OCI-LY1 (cell line): ENCODE data around the gene LEFTY1.
A peak's percentile ranks its signal among the peaks of the same experiment; 100 is the strongest.

Experiments used
- H2AFZ ChIP-seq: fragments of 200-600 bp; sonication (generic), shearing (Covaris generic); 2 replicates; pipeline ENCODE4 v1.6.0; 2014; ENCODE audit warnings: antibody characterized with exemption, mild to moderate bottlenecking, low read length
- H3F3A ChIP-seq: fragments of 200-600 bp; sonication (generic), shearing (Covaris generic); 2 replicates; pipeline ENCODE4 v1.6.0; 2014; ENCODE audit warnings: mild to moderate bottlenecking, antibody characterized with exemption, low read length, moderate library complexity; ENCODE audit not compliant: insufficient read depth
- H3K27ac ChIP-seq: fragments of 200-600 bp; sonication (generic); 2 replicates; pipeline ENCODE4 v1.5.1; 2014; ENCODE audit warnings: low read length, mixed run types, mild to moderate bottlenecking, low read depth; ENCODE audit not compliant: poor library complexity, severe bottlenecking
- H3K27me3 ChIP-seq: fragments of 200-600 bp; sonication (generic); 2 replicates; pipeline ENCODE4 v1.6.0; 2014; ENCODE audit warnings: antibody characterized with exemption, mild to moderate bottlenecking, low read length, moderate library complexity; ENCODE audit not compliant: insufficient read depth
- H3K36me3 ChIP-seq: fragments of 200-600 bp; sonication (generic); 2 replicates; pipeline ENCODE4 v1.6.1; 2014; ENCODE audit warnings: mild to moderate bottlenecking, antibody characterized with exemption, low read length, moderate library complexity, mixed read lengths; ENCODE audit not compliant: insufficient read depth
- H3K4me1 ChIP-seq: fragments of 200-600 bp; sonication (generic); 2 replicates; pipeline ENCODE4 v1.5.1; 2014; ENCODE audit warnings: mild to moderate bottlenecking, low read length, moderate library complexity; ENCODE audit not compliant: insufficient read depth, severe bottlenecking
- H3K4me2 ChIP-seq: fragments of 200-600 bp; sonication (generic), shearing (Covaris generic); 2 replicates; pipeline ENCODE4 v1.6.1; 2014; ENCODE audit warnings: low read length
- H3K4me3 ChIP-seq: fragments of 200-600 bp; sonication (generic); 2 replicates; pipeline ENCODE4 v1.5.1; 2014; ENCODE audit warnings: low read length, low read depth, mild to moderate bottlenecking, mixed read lengths; ENCODE audit not compliant: poor library complexity, severe bottlenecking
- H3K79me2 ChIP-seq: fragments of 200-600 bp; shearing (Covaris generic); 2 replicates; pipeline ENCODE4 v1.6.1; 2016; ENCODE audit warnings: mixed run types, low read length, mixed read lengths; ENCODE audit not compliant: insufficient read depth
- H3K9ac ChIP-seq: fragments of 200-600 bp; sonication (generic), shearing (Covaris generic); 2 replicates; pipeline ENCODE4 v1.6.1; 2014; ENCODE audit warnings: mild to moderate bottlenecking, low read length, mixed read lengths
- H3K9me2 ChIP-seq: fragments of 200-600 bp; sonication (generic), shearing (Covaris generic); 2 replicates; pipeline ENCODE4 v1.6.1; 2014; ENCODE audit warnings: low read depth, mild to moderate bottlenecking, low read length, mixed read lengths
- H3K9me3 ChIP-seq: fragments of 200-600 bp; shearing (Covaris generic); 2 replicates; pipeline ENCODE4 v1.6.1; 2014; ENCODE audit warnings: low read length, mixed read lengths
- H4K20me1 ChIP-seq: fragments of 200-600 bp; sonication (generic), shearing (Covaris generic); 2 replicates; pipeline ENCODE4 v1.6.0; 2016; ENCODE audit warnings: mild to moderate bottlenecking, low read length; ENCODE audit not compliant: insufficient read depth
- EZH2 ChIP-seq: fragments of 200-600 bp; sonication (generic), shearing (Covaris generic); IDR thresholded peaks from 2 replicates; pipeline ENCODE4 v1.8.0; 2017; ENCODE audit warnings: borderline replicate concordance, mixed run types, mild to moderate bottlenecking, antibody characterized with exemption, low read length, moderate library complexity, mixed read lengths
- TF ChIP-seq, protein P1 (sequence below): fragments of 200-600 bp; sonication (generic), shearing (Covaris generic); IDR thresholded peaks from 2 replicates; pipeline ENCODE4 v1.5.1; 2017; ENCODE audit warnings: mild to moderate bottlenecking, antibody characterized with exemption, low read length, moderate library complexity, mixed read lengths

LEFTY1 gene

DNA sequence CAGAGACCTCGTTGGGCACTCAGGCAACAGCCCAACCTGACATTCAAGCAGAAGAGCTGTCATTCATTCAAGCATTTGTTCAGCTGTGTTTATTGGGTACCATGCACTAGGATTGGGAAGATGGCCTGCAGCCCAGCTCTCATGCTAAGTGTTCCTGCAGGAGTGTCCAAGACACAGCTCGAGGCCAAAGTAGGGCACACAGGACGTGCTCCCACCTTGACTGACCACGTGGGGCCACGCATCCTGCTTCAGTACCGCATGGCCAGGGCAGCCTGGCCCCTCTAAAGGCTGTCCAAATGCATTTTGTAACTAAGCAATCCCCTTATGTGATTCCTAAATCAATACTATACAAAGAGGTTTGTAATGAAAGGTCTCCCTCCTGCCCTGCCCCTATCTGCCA lies 25.4 kb upstream of the LEFTY1 start:
- no peak overlapping the region for H3K9ac ChIP-seq
- H3K36me3 ChIP-seq, result peaks cover 26% of the 10 kb centered on the region
- no peaks in the 10 kb centered on the region for H4K20me1 ChIP-seq
- no peak overlapping the region for H3K27ac ChIP-seq
- H3K79me2 ChIP-seq, result no peaks in the 10 kb centered on the region
- peaks cover 26% of the 10 kb centered on the region for H3K4me1 ChIP-seq
- H3K9me2 ChIP-seq, result no peaks in the 10 kb centered on the region
- H3F3A ChIP-seq, result no peaks in the 10 kb centered on the region
- no peak overlapping the region for H2AFZ ChIP-seq
- H3K9me3 ChIP-seq, result no peaks in the 10 kb centered on the region
- H3K4me2 ChIP-seq, result no peak overlapping the region
- H3K27me3 ChIP-seq, result no peaks in the 10 kb centered on the region
- TF ChIP-seq, protein P1, sequence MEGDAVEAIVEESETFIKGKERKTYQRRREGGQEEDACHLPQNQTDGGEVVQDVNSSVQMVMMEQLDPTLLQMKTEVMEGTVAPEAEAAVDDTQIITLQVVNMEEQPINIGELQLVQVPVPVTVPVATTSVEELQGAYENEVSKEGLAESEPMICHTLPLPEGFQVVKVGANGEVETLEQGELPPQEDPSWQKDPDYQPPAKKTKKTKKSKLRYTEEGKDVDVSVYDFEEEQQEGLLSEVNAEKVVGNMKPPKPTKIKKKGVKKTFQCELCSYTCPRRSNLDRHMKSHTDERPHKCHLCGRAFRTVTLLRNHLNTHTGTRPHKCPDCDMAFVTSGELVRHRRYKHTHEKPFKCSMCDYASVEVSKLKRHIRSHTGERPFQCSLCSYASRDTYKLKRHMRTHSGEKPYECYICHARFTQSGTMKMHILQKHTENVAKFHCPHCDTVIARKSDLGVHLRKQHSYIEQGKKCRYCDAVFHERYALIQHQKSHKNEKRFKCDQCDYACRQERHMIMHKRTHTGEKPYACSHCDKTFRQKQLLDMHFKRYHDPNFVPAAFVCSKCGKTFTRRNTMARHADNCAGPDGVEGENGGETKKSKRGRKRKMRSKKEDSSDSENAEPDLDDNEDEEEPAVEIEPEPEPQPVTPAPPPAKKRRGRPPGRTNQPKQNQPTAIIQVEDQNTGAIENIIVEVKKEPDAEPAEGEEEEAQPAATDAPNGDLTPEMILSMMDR, result no peak
- TF ChIP-seq EZH2, result no peak
- H3K4me3 ChIP-seq, result no peak overlapping the region

DNA sequence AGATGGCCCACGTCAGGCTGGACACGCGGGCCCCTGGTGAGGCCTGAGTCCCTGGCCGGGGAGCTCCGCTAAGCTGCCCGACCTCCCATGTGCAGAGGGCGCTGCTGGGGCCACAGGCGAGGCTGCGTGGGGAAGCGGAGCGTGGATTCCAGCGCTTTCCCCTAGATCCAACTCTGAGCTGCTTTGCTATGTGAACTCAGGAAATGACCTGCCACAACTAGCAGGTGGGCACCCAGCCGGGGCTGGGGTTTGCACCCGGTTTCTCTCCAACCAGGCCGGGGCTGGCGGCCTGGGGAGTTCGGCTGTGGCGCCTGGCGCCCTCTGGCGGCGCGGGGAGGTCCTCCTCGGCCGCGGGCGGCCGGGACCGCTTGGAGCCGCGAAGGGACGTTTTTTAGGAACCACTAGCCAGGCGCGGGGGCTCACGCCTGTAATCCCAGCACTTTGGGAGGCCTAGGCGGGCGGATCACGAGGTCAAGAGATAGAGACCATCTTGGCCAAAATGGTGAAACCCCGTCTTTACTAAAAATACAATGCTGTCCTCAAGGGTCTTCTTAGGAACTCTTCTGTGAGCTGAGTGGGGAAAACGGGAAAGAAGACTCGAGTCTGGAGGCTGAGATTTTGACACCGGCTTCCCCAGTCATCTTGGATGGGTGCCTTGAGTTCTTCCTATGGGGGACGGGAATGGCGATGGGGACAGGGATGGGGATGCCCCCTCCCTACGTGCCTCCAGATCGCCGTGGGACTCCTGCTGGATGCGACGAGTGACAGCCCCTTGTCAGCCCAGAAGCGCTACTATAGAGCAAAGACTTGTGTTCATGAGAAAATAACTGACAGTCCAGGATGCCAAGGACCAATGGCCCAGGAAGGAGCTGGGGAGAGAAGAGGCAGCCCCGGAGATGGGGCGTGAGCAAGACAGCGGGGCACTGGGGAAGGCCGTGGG lies 22.5 kb upstream of the LEFTY1 start:
- H3K4me1 ChIP-seq, result peaks cover 28% of the 10 kb centered on the region
- no peaks in the 10 kb centered on the region for H4K20me1 ChIP-seq
- H3K9me3 ChIP-seq, result no peaks in the 10 kb centered on the region
- H3K27me3 ChIP-seq, result no peaks in the 10 kb centered on the region
- no peaks in the 10 kb centered on the region for H3K9me2 ChIP-seq
- peak overlapping the region; percentile 38 for H3K4me3 ChIP-seq
- peak overlapping the region; percentile 42; the same call in 1 of the 2 replicates for H3K9ac ChIP-seq
- peak overlapping the region; percentile 27; the same call in 1 of the 2 replicates for H2AFZ ChIP-seq
- TF ChIP-seq EZH2, result no peak
- TF ChIP-seq, protein P1, result peak; percentile 94
- H3F3A ChIP-seq, result no peaks in the 10 kb centered on the region
- peak overlapping the region; percentile 62 for H3K4me2 ChIP-seq
- no peaks in the 10 kb centered on the region for H3K79me2 ChIP-seq
- no peak overlapping the region for H3K27ac ChIP-seq
- no peaks in the 10 kb centered on the region for H3K36me3 ChIP-seq

DNA sequence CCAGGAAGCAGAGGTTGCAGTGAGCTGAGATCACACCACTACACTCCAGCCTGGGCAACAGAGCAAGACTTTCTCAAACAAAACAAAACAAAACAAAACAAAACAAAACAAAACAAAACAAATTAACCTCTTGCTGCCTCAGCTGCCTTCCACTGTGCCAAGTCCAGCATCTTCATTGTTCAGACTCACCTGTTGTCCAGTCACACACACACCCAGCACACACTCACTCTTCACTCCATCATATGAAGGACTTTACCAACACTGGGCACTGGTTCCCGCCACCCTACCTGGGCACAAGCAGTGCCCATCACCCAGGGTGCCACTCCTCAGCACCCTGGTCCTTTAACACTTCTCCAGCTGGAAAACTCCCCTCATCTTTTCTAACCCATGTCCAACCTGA lies 20.5 kb upstream of the LEFTY1 start:
- no peaks in the 10 kb centered on the region for H3K9me3 ChIP-seq

More for the DNA sequence above, 20.5 kb upstream of the LEFTY1 start:
- Histone ChIP-seq H3K36me3 (no peaks in the 10 kb centered on the region), H3K27ac (no peak overlapping the region), H3K9ac (no peak overlapping the region), H3K9me2 (no peaks in the 10 kb centered on the region), H3F3A (no peaks in the 10 kb centered on the region), H3K27me3 (no peaks in the 10 kb centered on the region), H3K79me2 (no peaks in the 10 kb centered on the region), H3K4me1 (peaks cover 35% of the 10 kb centered on the region), H2AFZ (no peak overlapping the region), H3K4me3 (no peak overlapping the region), H4K20me1 (no peaks in the 10 kb centered on the region), H3K4me2 (no peak overlapping the region)
- TF ChIP-seq EZH2, result no peak
- TF ChIP-seq, protein P1, result no peak
